Astrocyte of the spinal cord (primary cell): ENCODE data around the gene NR3C1.

ENCODE experiments used
- DNase-seq: peaks from one replicate; pipeline ENCODE4 v3.0.0; 2011; ENCODE audit warnings: low read depth, low spot score
- H3K4me3 ChIP-seq: 2 replicates; pipeline ENCODE4 v1.5.1; 2011; ENCODE audit warnings: low read depth, mild to moderate bottlenecking, low read length, moderate library complexity
- in situ Hi-C: cut with HindIII; loops from 2 replicates; pipeline ENCODE4 v1.10.0; 2017; ENCODE audit warnings: low sequenced_read_pairs
- TF ChIP-seq, protein P1 (sequence below): IDR thresholded peaks from 2 replicates; pipeline ENCODE4 v1.5.1; 2012; ENCODE audit warnings: low read depth, mild to moderate bottlenecking, low read length, inconsistent platforms

Gene NR3C1

DNA sequence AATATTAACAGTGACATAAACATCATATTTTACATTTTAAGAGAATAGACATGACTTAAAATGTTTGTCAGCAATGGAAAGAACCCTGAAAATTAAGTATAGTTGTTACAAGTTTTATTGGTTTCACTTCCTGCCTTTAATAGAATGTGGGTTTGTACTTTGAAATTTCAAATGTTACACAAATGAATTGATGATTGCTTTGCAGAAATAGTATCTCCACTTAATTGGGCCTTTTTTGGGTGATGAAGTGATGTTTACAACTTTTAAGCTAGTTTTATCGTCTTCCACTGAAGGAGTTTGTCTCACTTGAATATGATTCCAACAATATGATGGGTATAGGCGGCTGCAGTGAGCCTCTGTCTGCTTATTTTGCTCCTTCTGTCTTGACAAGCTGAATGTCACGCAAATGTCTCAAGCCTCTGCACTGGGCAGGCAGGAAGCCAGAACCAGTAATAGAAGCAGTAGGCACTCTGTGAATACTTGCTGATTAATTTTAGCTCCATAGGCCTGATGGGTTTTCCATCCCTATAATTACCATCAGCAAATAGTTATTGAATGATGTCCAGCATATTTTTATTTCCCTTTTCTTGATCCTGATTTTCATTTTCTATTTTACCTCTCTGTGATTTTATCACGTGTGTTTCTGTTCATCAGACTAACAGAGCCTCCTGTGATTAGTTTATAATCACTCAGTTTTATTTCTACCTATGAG, 10.6 kb upstream of the NR3C1 start:
- in situ Hi-C loops = no loop called here
- H3K4me3 ChIP-seq = no peak overlapping the region
- TF ChIP-seq, protein P1, sequence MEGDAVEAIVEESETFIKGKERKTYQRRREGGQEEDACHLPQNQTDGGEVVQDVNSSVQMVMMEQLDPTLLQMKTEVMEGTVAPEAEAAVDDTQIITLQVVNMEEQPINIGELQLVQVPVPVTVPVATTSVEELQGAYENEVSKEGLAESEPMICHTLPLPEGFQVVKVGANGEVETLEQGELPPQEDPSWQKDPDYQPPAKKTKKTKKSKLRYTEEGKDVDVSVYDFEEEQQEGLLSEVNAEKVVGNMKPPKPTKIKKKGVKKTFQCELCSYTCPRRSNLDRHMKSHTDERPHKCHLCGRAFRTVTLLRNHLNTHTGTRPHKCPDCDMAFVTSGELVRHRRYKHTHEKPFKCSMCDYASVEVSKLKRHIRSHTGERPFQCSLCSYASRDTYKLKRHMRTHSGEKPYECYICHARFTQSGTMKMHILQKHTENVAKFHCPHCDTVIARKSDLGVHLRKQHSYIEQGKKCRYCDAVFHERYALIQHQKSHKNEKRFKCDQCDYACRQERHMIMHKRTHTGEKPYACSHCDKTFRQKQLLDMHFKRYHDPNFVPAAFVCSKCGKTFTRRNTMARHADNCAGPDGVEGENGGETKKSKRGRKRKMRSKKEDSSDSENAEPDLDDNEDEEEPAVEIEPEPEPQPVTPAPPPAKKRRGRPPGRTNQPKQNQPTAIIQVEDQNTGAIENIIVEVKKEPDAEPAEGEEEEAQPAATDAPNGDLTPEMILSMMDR = no peak
- no peak for DNase-seq

DNA sequence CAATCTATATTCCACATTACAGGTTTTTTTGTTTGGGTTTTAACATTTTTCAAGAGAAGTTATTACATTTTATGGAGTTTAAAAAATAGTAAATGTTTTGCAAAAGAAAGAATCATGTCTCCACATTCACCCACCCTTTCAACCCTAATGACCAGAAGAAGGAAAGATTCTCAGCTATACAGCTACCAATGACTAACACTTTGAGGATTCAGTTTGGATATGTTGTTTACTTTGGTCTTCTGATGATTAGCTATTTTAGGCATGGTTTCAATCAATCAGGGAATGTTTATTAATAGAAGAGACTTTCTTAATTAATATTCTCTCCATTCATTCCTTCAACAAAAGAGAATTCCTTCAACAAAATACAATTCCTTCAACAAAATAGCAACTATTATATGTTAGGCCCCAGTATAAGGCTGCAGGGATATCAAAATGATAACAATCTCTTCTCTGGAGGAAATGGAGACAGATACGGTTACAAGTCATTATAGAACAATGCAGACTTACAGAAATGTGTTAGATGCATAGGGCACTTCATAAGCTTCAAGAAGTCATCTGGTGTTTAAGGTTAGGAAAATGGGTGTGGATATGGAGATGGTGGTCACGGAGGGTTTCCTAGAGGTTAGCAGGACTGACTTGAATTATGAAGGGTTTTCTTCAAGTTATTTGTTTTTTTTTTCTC, 9.3 kb upstream of the NR3C1 start:
- TF ChIP-seq, protein P1 = no peak
- no peak for DNase-seq
- no peak overlapping the region for H3K4me3 ChIP-seq
- in situ Hi-C loops = no loop called here

DNA sequence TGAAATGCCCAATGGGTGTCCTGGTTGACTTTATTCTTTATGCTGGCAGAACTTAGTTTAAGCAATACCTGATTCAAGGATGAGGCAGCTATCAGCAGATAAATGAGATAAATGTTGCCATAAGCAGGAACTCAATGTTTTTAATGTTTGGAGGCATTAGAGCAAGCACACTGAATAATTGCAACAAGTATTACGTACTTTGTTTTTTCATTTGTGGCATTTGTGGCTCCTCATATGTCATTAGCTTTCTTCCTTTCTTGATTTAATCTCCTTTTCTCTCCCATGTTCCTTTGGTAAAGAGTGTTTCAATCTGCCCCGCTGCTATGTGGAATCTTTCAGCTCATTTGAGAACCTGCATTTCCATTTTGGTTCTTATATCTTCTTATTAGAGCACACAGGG, 6.4 kb upstream of the NR3C1 start:
- H3K4me3 ChIP-seq = no peak overlapping the region
- in situ Hi-C loops = no loop called here
- DNase-seq = no peak
- TF ChIP-seq, protein P1 = no peak

DNA sequence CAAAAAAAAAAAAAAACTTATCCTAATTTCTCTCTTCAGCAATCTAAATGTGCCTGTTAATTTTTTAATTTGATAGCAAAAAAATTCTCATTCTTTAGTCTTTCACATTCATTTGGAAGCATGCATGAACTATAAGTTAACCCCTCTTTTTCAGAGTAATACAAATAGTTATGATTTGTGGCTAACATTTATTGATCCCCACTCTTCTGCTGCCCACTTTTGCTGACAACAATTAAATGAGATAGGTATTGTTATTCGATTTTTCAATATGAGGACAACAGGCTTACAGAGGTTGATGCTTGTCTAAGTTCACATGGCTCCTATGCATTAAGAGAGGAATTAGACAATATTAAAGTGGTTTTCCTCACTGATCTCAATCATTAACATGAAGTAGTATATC, 2.9 kb upstream of the NR3C1 start:
- in situ Hi-C loops = no loop called here
- DNase-seq = no peak
- TF ChIP-seq, protein P1 = no peak
- no peak overlapping the region for H3K4me3 ChIP-seq

DNA sequence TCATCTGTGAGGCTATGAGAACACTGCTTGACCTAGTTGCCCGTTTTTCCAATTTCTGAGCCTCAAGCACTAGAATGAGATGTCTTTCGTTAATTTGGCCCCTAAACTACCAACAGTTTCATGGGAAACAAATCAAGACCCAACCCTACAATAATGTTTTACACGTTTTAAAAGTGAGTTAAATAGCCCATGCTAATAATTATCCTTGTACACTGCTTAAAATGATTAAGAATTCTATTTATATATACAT, 2.3 kb upstream of the NR3C1 start:
- no peak for DNase-seq
- TF ChIP-seq, protein P1 = no peak
- H3K4me3 ChIP-seq = peak overlapping the region; percentile 84
- in situ Hi-C loops = no loop called here

DNA sequence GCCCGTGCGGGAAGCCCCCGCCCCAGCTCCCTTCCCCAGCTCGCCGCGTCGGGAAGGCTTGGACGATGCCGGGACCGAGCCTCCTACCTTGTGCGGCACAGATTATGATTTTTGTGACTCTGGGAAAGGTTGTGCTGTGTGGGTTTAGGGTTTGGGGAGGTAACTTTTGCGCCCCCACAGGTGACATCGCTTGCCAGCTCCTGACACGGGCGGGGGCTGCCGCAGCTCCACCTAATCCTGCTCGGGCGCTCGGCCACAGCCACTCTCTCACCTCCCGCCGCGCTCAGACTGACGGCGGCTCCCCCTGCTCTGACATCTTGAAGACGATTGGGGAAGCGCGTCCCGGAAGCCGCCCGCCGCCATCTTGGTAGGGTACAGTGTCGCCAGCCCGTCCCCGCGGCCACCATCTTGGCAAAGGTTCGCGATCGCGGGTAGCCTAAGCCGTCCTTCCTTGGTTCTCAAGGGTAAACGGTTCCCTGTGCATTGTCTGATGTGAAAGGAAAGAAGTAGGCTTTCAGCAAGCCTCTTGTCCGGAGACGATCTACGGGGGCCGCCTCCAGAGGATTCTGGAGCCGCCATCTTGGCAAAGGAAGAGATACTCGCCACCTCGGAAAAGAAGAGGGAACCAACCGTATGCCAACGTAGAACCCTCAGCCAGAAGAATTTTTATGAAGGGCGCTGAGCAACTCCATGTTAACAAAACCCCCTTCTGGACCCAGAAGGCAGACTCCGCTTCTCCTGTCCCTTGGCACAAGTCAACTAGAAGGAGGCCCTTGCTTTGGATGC, 1.8 kb upstream of the NR3C1 start:
- peak; percentile 89 for DNase-seq
- peak overlapping the region; percentile 84 for H3K4me3 ChIP-seq
- TF ChIP-seq, protein P1 = peak; percentile 12
- in situ Hi-C loops = no loop called here
